Loucy (cell line): ENCODE results near the gene DSCAM.

ENCODE experiments used
- H2AFZ ChIP-seq: fragments of 200-600 bp; sonication (generic); 2 replicates; pipeline ENCODE4 v1.6.0; 2016; ENCODE audit warnings: antibody characterized with exemption, mild to moderate bottlenecking, low read length, moderate library complexity
- H3F3A ChIP-seq: fragments of 200-600 bp; 2 replicates; pipeline ENCODE4 v1.6.0; 2016; ENCODE audit warnings: antibody characterized with exemption, low read depth, mild to moderate bottlenecking
- H3K27me3 ChIP-seq: fragments of 200-600 bp; sonication (generic); 2 replicates; pipeline ENCODE4 v1.6.1; 2014; ENCODE audit warnings: low read length, mild to moderate bottlenecking; ENCODE audit not compliant: insufficient read depth, poor library complexity, severe bottlenecking
- H3K36me3 ChIP-seq: fragments of 200-600 bp; sonication (generic); 2 replicates; pipeline ENCODE4 v1.6.1; 2016; ENCODE audit warnings: low read length; ENCODE audit not compliant: insufficient read depth
- H3K4me1 ChIP-seq: fragments of 200-600 bp; sonication (generic); 2 replicates; pipeline ENCODE4 v1.5.1; 2014; ENCODE audit warnings: low read length, mild to moderate bottlenecking; ENCODE audit not compliant: insufficient read depth, poor library complexity, severe bottlenecking
- H3K4me2 ChIP-seq: fragments of 200-600 bp; sonication (generic); 2 replicates; pipeline ENCODE4 v1.6.0; 2014; ENCODE audit warnings: antibody characterized with exemption, low read length, low read depth, mild to moderate bottlenecking; ENCODE audit not compliant: poor library complexity, severe bottlenecking
- H3K4me3 ChIP-seq: fragments of 200-600 bp; sonication (generic); 2 replicates; pipeline ENCODE4 v1.5.1; 2014; ENCODE audit warnings: low read length, mild to moderate bottlenecking, mixed read lengths; ENCODE audit not compliant: poor library complexity, severe bottlenecking
- H3K79me2 ChIP-seq: fragments of 200-600 bp; sonication (generic); 2 replicates; pipeline ENCODE4 v1.6.1; 2014; ENCODE audit warnings: low read length; ENCODE audit not compliant: insufficient read depth
- H3K9ac ChIP-seq: fragments of 200-600 bp; sonication (generic); 2 replicates; pipeline ENCODE4 v1.6.0; 2014; ENCODE audit warnings: mild to moderate bottlenecking, low read depth, low read length, moderate library complexity; ENCODE audit not compliant: poor library complexity, severe bottlenecking
- H3K9me2 ChIP-seq: fragments of 200-600 bp; sonication (generic); replicated peaks from 2 replicates; pipeline ENCODE4 v1.6.1; 2016; ENCODE audit warnings: low read depth, low read length, mixed read lengths
- H3K9me3 ChIP-seq: fragments of 200-600 bp; sonication (generic); 2 replicates; pipeline ENCODE4 v1.6.1; 2014; ENCODE audit warnings: mild to moderate bottlenecking, antibody characterized with exemption, low read length, low read depth; ENCODE audit not compliant: insufficient read depth
- H4K20me1 ChIP-seq: fragments of 200-600 bp; sonication (generic); 2 replicates; pipeline ENCODE4 v1.6.0; 2014; ENCODE audit warnings: antibody characterized with exemption, low read length, mild to moderate bottlenecking; ENCODE audit not compliant: insufficient read depth, poor library complexity, severe bottlenecking
- CTCF ChIP-seq: fragments of 200-600 bp; sonication (generic); conservative IDR thresholded peaks from 2 replicates; pipeline ENCODE4 v1.5.1; 2014; ENCODE audit warnings: mild to moderate bottlenecking, antibody characterized with exemption, low read length
- EZH2phosphoT487 ChIP-seq: fragments of 200-600 bp; IDR thresholded peaks from 2 replicates; pipeline ENCODE4 v1.6.1; 2018; ENCODE audit warnings: antibody characterized with exemption, mild to moderate bottlenecking, moderate library complexity, borderline replicate concordance

Gene DSCAM

DNA sequence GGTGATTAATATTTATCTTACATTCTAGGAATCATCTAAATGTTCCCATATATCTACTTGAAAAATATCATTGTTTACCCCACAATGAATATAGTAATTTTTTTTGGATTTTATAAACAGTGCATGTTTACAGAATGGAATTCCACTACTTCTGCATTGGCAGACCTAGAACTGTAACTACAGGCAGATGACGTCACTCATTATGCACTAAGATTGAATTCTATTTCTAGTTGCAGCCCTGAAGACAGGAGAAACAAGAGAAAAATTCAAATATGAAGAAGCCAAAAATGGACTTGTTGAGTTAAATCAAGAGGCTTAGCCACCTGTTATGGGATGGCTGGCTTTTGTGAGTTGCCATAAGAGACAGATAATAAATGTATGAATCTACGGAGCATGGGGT lies 615.0 kb downstream of the DSCAM start:
- Histone ChIP-seq H3K9me3 (no peaks in the 10 kb centered on the region; the same call in 1 of the 2 replicates), H3K36me3 (no peaks in the 10 kb centered on the region), H3K9me2 (no peaks in the 10 kb centered on the region), H3K4me3 (no peak overlapping the region), H3K9ac (no peak overlapping the region), H3K4me2 (no peak overlapping the region), H4K20me1 (no peaks in the 10 kb centered on the region), H2AFZ (no peak overlapping the region), H3K79me2 (no peaks in the 10 kb centered on the region), H3K4me1 (no peaks in the 10 kb centered on the region), H3F3A (no peaks in the 10 kb centered on the region), H3K27me3 (no peaks in the 10 kb centered on the region)
- no peak for TF ChIP-seq EZH2phosphoT487
- TF ChIP-seq CTCF, result no peak

DNA sequence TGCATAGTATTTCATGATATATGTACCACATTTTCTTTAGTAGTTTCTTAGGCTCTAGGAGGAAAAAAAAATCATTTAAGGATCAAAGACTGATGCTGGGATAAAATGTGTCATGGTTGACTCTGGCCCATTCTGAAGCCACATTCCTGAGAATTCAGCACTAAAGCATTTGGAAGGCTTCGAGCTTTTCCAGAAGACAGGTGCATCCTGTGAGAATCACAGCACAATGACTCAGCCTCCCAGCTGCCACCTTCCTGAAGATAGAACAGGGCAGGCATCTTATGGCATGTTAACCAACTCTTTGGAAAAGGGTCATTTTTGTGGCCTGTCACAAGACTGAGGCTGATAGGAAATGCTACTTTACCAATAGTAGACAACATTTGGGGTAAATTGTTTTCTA lies 619.9 kb downstream of the DSCAM start:
- H2AFZ ChIP-seq, result no peak overlapping the region
- H3K36me3 ChIP-seq, result no peaks in the 10 kb centered on the region
- H3K4me1 ChIP-seq, result no peaks in the 10 kb centered on the region
- no peak overlapping the region for H3K4me3 ChIP-seq
- H3K27me3 ChIP-seq, result no peaks in the 10 kb centered on the region
- no peak overlapping the region for H3K4me2 ChIP-seq
- H3K9me3 ChIP-seq, result peaks cover 3% of the 10 kb centered on the region; the same call in 1 of the 2 replicates
- no peaks in the 10 kb centered on the region for H3K79me2 ChIP-seq
- H3K9ac ChIP-seq, result no peak overlapping the region
- no peaks in the 10 kb centered on the region for H3F3A ChIP-seq
- no peak for TF ChIP-seq EZH2phosphoT487
- TF ChIP-seq CTCF, result no peak
- no peaks in the 10 kb centered on the region for H3K9me2 ChIP-seq
- no peaks in the 10 kb centered on the region for H4K20me1 ChIP-seq

DNA sequence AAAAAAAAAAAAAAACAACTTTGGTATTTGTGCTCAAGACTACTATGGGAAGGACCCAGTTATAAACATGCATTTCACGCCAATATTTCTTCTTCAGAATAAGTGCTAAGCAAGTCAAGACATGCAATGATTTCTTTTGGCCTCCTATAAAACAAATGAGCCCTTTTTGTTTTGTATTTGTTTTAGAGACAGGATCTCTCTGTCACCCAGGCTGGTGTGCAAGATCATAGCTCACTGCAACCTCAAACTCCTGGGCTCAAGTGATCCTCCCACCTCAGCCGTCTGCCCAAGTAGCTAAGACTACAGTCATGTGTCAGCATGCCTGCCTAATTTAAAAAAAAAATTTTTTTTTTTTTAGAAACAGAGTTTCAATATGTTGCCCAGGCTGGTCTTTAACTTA lies 631.0 kb downstream of the DSCAM start:
- no peak overlapping the region for H3K4me2 ChIP-seq
- H3K79me2 ChIP-seq, result no peaks in the 10 kb centered on the region
- H3K36me3 ChIP-seq, result no peaks in the 10 kb centered on the region
- TF ChIP-seq EZH2phosphoT487 (no peak), CTCF (no peak)
- H3K27me3 ChIP-seq, result no peaks in the 10 kb centered on the region
- no peaks in the 10 kb centered on the region for H3K9me2 ChIP-seq
- H3K9ac ChIP-seq, result no peak overlapping the region
- H3F3A ChIP-seq, result no peaks in the 10 kb centered on the region
- no peak overlapping the region for H2AFZ ChIP-seq
- no peak overlapping the region for H3K4me3 ChIP-seq
- H3K4me1 ChIP-seq, result no peaks in the 10 kb centered on the region
- no peaks in the 10 kb centered on the region; the same call in 1 of the 2 replicates for H3K9me3 ChIP-seq
- H4K20me1 ChIP-seq, result no peaks in the 10 kb centered on the region
